A549 (cell line): ENCODE data around the gene KCNK16. TPM values are rescaled to one million over a fixed set of nuclear protein-coding genes. Genes with fewer than 3 reads are reported as not detected.

Experiments used
- ATAC-seq, 2 experiments: fragments of 200-7000 bp in 1 of 2; fragments of >200 bp in 1 of 2; cut with Nextera tagmentation in 1 of 2; cut with Tn5 transposase in 1 of 2; 3 replicates each; pipeline versions ENCODE4 v1.8.0 to v1.9.1; 2018 to 2020; ENCODE audit warnings: mild to moderate bottlenecking in 1 of 2, moderate library complexity in 1 of 2
- CTCF ChIA-PET: fragments of 300-600 bp; sonication (Branson Sonifier 250); formaldehyde crosslinking; extraction: SDS; loops from one replicate; lab custom pipeline; 2021; ENCODE audit warnings: antibody characterized with exemption, inconsistent platforms; lab: Yijun Ruan, JAX
- POLR2A ChIA-PET: fragments of 350-600 bp; formaldehyde crosslinking; extraction: SDS; loops from one replicate; lab custom pipeline; 2021; ENCODE audit warnings: antibody characterized with exemption, inconsistent platforms; lab: Yijun Ruan, JAX
- DNase-seq, 2 experiments: peaks; one replicate each; pipeline versions ENCODE4 v3.0.0 to v3.0.0-alpha.2; 2011 to 2016; ENCODE audit warnings: low read depth in 1 of 2, low spot score in 1 of 2
- FAIRE-seq: peaks from 2 replicates; lab custom pipeline; 2011; peaks lifted over from hg19 to GRCh38; lab: Jason Lieb, UNC
- H3K27ac ChIP-seq, 2 experiments: fragments of >200 bp; sonication (Bioruptor Twin); formaldehyde crosslinking; 3 replicates each; pipeline ENCODE4 v1.5.1; 2016 to 2017
- H3K4me1 ChIP-seq: fragments of >200 bp; sonication (Bioruptor Twin); formaldehyde crosslinking; 3 replicates; pipeline ENCODE4 v1.6.1; 2016
- H3K4me2 ChIP-seq: fragments of >200 bp; sonication (Bioruptor Twin); formaldehyde crosslinking; 3 replicates; pipeline ENCODE4 v1.6.1; 2016
- H3K4me3 ChIP-seq: fragments of >200 bp; sonication (Bioruptor Twin); formaldehyde crosslinking; 3 replicates; pipeline ENCODE4 v1.5.1; 2016
- H3K9me3 ChIP-seq: fragments of >200 bp; sonication (Bioruptor Twin); formaldehyde crosslinking; 3 replicates; pipeline ENCODE4 v1.6.1; 2016
- BHLHE40 ChIP-seq: IDR thresholded peaks from 2 replicates; pipeline ENCODE4 v1.6.1; 2012; ENCODE audit warnings: low read depth, low read length, inconsistent platforms
- CBX8 ChIP-seq: fragments of 200-600 bp; sonication (generic); IDR thresholded peaks from 2 replicates; pipeline ENCODE4 v1.6.1; 2016
- CHD4 ChIP-seq: fragments of 200-600 bp; sonication (generic); IDR thresholded peaks from 2 replicates; pipeline ENCODE4 v1.6.1; 2016; ENCODE audit warnings: antibody characterized with exemption, mild to moderate bottlenecking, borderline replicate concordance
- EHMT2 ChIP-seq: fragments of 200-600 bp; sonication (generic); IDR thresholded peaks from 2 replicates; pipeline ENCODE4 v1.6.1; 2016; ENCODE audit warnings: antibody characterized with exemption, low read depth, mild to moderate bottlenecking, moderate library complexity
- FOXS1 ChIP-seq: fragments of 250-450 bp; sonication (Bioruptor Pico); IDR thresholded peaks from 2 replicates; pipeline ENCODE4 v1.5.0; 2020; ENCODE audit warnings: mild to moderate bottlenecking, moderate library complexity
- GATA3 ChIP-seq: IDR thresholded peaks from 2 replicates; pipeline ENCODE4 v1.6.1; 2012; ENCODE audit warnings: borderline replicate concordance
- HEYL ChIP-seq: fragments of 250-450 bp; sonication (Bioruptor Pico); IDR thresholded peaks from 2 replicates; pipeline ENCODE4 v1.8.0; 2021; ENCODE audit warnings: mild to moderate bottlenecking, moderate library complexity
- HOXB13 ChIP-seq: fragments of 250-450 bp; sonication (Bioruptor Pico); IDR thresholded peaks from 2 replicates; pipeline ENCODE4 v1.5.0; 2020; ENCODE audit warnings: low read depth, mild to moderate bottlenecking, moderate library complexity
- HOXB5 ChIP-seq: fragments of 250-450 bp; sonication (Bioruptor Pico); IDR thresholded peaks from 2 replicates; pipeline ENCODE4 v1.5.0; 2020; ENCODE audit warnings: mild to moderate bottlenecking, moderate library complexity
- KDM1A ChIP-seq: fragments of 200-600 bp; sonication (generic); IDR thresholded peaks from 2 replicates; pipeline ENCODE4 v1.6.1; 2016; ENCODE audit warnings: low read depth, mild to moderate bottlenecking
- MAFK ChIP-seq: fragments of 450-650 bp; IDR thresholded peaks from 2 replicates; pipeline ENCODE4 v1.6.1; 2014; ENCODE audit not compliant: partially characterized antibody
- PHF8 ChIP-seq: fragments of 200-600 bp; sonication (generic); IDR thresholded peaks from 2 replicates; pipeline ENCODE4 v1.6.1; 2016; ENCODE audit warnings: low read depth, mild to moderate bottlenecking, antibody characterized with exemption, moderate library complexity, borderline replicate concordance
- POLR2A ChIP-seq: IDR thresholded peaks from 2 replicates; pipeline ENCODE4 v1.6.1; 2012; ENCODE audit warnings: mild to moderate bottlenecking, low read length
- POLR2AphosphoS2 ChIP-seq: conservative IDR thresholded peaks from 2 replicates; pipeline ENCODE4 v1.6.1; 2012; ENCODE audit warnings: low read length, improper control_type of control experiment, inconsistent platforms
- RFX5 ChIP-seq: fragments of 450-650 bp; IDR thresholded peaks from 2 replicates; pipeline ENCODE4 v1.7.1; 2014; ENCODE audit warnings: antibody characterized with exemption, mild to moderate bottlenecking, moderate library complexity
- RNF2 ChIP-seq: fragments of 200-600 bp; sonication (generic); IDR thresholded peaks from 2 replicates; pipeline ENCODE4 v1.6.1; 2016; ENCODE audit warnings: low read depth, mild to moderate bottlenecking, antibody characterized with exemption, moderate library complexity, borderline replicate concordance
- SREBF2 ChIP-seq: fragments of 450-650 bp; IDR thresholded peaks from 2 replicates; pipeline ENCODE4 v1.6.1; 2014; ENCODE audit warnings: mild to moderate bottlenecking, moderate library complexity
- TP53 ChIP-seq: fragments of 250-450 bp; sonication (Bioruptor Pico); IDR thresholded peaks from 2 replicates; pipeline ENCODE4 v1.5.0; 2021; ENCODE audit warnings: mild to moderate bottlenecking, moderate library complexity
- ZC3H11A ChIP-seq: fragments of 450-650 bp; IDR thresholded peaks from 2 replicates; pipeline ENCODE4 v1.6.1; 2014; ENCODE audit warnings: antibody characterized with exemption, mild to moderate bottlenecking
- ZSCAN20 ChIP-seq: fragments of 250-450 bp; sonication (Bioruptor Pico); IDR thresholded peaks from 2 replicates; pipeline ENCODE4 v1.8.0; 2022; ENCODE audit warnings: mild to moderate bottlenecking, moderate library complexity
- WGBS: methylation state at CpG from one replicate; pipeline ENCODE4 v1.1.6; 2017; ENCODE audit errors: missing lambda C conversion rate; 5-methylcytosine and 5-hydroxymethylcytosine counted together
- polyA plus RNA-seq, 4 experiments: library from polyadenylated mRNA; depleted of rRNA in 3 of 4; stranded (reverse); fragments of >200 nt; fragmentation: RNase III in 1 of 4; extraction: RNeasy Plus Mini Kit Qiagen cat#74134 plus additional on column Dnase treatment in 1 of 4; gene quantifications; 2 replicates in 3 of 4; 3 replicates in 1 of 4; pipeline ENCODE4 v1.2.3, GENCODE V29; 2011 to 2017
- TF ChIP-seq, protein P1 (sequence below): fragments of >200 bp; sonication (Bioruptor Twin); formaldehyde crosslinking; IDR thresholded peaks from 3 replicates; pipeline ENCODE4 v1.5.1; 2016
- TF ChIP-seq, protein P2 (sequence below): fragments of 150-350 bp; IDR thresholded peaks from 2 replicates; pipeline ENCODE4 v1.6.1; 2014; ENCODE audit warnings: low read depth, mild to moderate bottlenecking, low read length
- TF ChIP-seq, protein P3 (sequence below): IDR thresholded peaks from 2 replicates; pipeline ENCODE4 v1.6.1; 2012
- TF ChIP-seq, protein P4 (sequence below): IDR thresholded peaks from 2 replicates; pipeline ENCODE4 v1.6.1; 2012; ENCODE audit warnings: low read depth, borderline replicate concordance
- TF ChIP-seq, protein P5 (sequence below): IDR thresholded peaks from 2 replicates; pipeline ENCODE4 v1.6.1; 2012

KCNK16 gene
- polyA plus RNA-seq, 2 of the 4 experiments (the other 2 are of a cell fraction): not detected

DNA sequence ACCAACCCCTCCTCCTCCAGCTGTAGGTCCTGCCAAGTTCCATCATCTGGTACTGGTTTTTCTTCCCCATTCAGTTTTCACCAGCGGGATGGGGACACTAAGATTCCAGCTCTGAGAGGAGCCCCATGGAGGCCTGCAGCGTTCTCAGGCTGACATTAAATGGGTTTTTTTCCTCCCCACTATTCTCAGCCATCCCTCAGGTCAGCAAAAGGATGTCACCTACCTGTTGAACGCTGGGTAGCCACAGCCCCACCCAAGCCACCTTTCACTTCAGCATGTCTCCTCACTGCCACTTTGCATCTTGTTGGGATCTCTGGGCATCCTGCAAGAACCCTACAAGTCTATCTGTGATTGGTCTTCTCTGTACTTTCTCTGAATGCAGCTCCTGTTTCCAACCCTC, 15.0 kb downstream of the KCNK16 start (continued):
- no peak for TF ChIP-seq TP53 (CRISPR knock-in tag)

DNA sequence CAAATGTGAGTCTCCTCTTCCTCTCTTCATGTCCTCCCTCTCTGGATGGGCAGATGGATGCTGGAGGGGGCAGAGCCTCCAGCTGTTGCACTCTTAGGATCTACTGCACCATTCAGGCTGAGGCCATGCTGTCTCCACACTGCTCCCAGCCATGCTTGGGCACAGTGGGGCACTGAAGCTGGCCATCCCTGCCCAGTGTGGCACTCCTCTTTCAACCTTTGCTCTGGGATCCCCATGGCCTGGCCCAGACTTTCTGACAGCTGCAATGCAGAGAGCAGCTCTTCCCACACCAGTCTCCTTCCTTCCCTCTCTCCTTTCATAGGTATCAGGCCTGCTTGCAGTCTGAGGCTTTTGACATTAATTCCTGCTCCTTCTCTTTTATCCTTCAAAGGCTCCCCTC, 17.6 kb downstream of the KCNK16 start:
- 0 out of 3 replicates have a peak, but pooled peaks cover 3% of the 10 kb centered on the region for H3K4me1 ChIP-seq
- no peaks in the 10 kb centered on the region for H3K9me3 ChIP-seq
- CTCF ChIA-PET: interaction anchor here (0.8 to 10.4 kb wide), 6 partner anchors 11 to 432 kb away, joined by 3 to 171 read pairs (median 7); no protein-coding TSS in a partner anchor
- no peak overlapping the region for H3K27ac ChIP-seq
- ATAC-seq (no peak), DNase-seq (no peak), FAIRE-seq (no peak)
- H3K4me2 ChIP-seq: no peak overlapping the region
- H3K4me3 ChIP-seq: no peak overlapping the region
- TF ChIP-seq, protein P1, sequence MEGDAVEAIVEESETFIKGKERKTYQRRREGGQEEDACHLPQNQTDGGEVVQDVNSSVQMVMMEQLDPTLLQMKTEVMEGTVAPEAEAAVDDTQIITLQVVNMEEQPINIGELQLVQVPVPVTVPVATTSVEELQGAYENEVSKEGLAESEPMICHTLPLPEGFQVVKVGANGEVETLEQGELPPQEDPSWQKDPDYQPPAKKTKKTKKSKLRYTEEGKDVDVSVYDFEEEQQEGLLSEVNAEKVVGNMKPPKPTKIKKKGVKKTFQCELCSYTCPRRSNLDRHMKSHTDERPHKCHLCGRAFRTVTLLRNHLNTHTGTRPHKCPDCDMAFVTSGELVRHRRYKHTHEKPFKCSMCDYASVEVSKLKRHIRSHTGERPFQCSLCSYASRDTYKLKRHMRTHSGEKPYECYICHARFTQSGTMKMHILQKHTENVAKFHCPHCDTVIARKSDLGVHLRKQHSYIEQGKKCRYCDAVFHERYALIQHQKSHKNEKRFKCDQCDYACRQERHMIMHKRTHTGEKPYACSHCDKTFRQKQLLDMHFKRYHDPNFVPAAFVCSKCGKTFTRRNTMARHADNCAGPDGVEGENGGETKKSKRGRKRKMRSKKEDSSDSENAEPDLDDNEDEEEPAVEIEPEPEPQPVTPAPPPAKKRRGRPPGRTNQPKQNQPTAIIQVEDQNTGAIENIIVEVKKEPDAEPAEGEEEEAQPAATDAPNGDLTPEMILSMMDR: no peak
- TF ChIP-seq PHF8 (no peak), KDM1A (no peak), FOXS1 (CRISPR knock-in tag) (no peak), POLR2A (no peak), CHD4 (no peak), ZC3H11A (no peak), MAFK (no peak), EHMT2 (no peak), RFX5 (no peak), TP53 (CRISPR knock-in tag) (no peak), HEYL (CRISPR knock-in tag) (no peak), HOXB13 (CRISPR knock-in tag) (no peak)
- TF ChIP-seq, protein P2, sequence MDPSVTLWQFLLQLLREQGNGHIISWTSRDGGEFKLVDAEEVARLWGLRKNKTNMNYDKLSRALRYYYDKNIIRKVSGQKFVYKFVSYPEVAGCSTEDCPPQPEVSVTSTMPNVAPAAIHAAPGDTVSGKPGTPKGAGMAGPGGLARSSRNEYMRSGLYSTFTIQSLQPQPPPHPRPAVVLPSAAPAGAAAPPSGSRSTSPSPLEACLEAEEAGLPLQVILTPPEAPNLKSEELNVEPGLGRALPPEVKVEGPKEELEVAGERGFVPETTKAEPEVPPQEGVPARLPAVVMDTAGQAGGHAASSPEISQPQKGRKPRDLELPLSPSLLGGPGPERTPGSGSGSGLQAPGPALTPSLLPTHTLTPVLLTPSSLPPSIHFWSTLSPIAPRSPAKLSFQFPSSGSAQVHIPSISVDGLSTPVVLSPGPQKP: no peak
- TF ChIP-seq, protein P3, sequence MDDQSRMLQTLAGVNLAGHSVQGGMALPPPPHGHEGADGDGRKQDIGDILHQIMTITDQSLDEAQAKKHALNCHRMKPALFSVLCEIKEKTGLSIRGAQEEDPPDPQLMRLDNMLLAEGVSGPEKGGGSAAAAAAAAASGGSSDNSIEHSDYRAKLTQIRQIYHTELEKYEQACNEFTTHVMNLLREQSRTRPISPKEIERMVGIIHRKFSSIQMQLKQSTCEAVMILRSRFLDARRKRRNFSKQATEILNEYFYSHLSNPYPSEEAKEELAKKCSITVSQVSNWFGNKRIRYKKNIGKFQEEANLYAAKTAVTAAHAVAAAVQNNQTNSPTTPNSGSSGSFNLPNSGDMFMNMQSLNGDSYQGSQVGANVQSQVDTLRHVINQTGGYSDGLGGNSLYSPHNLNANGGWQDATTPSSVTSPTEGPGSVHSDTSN: no peak
- TF ChIP-seq, protein P4, sequence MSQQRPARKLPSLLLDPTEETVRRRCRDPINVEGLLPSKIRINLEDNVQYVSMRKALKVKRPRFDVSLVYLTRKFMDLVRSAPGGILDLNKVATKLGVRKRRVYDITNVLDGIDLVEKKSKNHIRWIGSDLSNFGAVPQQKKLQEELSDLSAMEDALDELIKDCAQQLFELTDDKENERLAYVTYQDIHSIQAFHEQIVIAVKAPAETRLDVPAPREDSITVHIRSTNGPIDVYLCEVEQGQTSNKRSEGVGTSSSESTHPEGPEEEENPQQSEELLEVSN: no peak
- TF ChIP-seq, all 56 proteins: peak for 0
- POLR2A ChIA-PET: no interaction called here

DNA sequence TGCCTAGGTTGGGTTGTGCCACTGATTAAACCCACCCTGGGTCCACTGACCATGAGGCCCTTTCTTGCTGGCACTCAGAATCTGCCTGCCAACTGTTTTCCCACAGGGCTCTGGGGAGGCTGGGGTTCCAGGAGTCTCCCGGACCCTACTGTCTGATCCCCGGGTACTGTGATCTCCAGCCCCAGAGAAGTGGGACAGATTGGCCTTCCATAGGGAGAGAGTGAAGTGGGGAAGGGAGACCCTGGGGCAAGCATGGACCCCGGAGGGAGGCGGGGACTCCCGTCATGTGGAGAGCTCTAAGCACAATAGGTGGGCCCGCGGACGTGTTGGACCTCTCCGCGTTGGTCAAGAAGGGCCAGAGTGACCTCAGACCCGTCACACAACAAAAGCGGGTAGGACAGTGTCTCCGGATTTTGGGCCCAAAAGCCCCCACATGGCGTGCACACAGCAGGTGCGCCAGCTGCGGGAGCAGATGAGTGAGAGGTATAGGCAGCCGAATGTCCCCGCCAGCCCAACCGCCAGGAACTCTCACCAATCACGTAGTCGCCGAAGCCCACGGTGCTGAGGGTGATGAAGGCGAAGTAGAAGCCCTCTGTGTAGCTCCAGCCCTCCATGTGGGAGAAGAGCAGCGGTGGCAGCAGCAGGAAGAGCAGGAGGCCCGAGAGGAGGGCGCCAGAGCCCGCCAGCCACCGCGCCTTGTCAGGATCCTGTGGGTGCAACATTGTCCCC, 18.9 kb downstream of the KCNK16 start:
- ATAC-seq (peak; percentile 10 to 50; a peak in 4 of 6 replicates), FAIRE-seq (no peak), DNase-seq (no peak)
- Histone ChIP-seq H3K9me3 (no peaks in the 10 kb centered on the region), H3K4me2 (no peak overlapping the region; the same call in 2 of the 3 replicates), H3K27ac (no peak overlapping the region), H3K4me3 (no peak overlapping the region), H3K4me1 (0 out of 3 replicates have a peak, but pooled peaks cover 3% of the 10 kb centered on the region)
- 49% methylated on average over 12 of the region's 30 CpGs for WGBS
- ChIA-PET CTCF (interaction anchor here (0.6 to 10.4 kb wide), 28 partner anchors 9 to 706 kb away, joined by 3 to 171 read pairs (median 4); no protein-coding TSS in a partner anchor), POLR2A (no interaction called here)
- no peak for TF ChIP-seq BHLHE40
- no peak for TF ChIP-seq ZSCAN20 (CRISPR knock-in tag)
- TF ChIP-seq POLR2AphosphoS2: no peak
- TF ChIP-seq RNF2: no peak
- no peak for TF ChIP-seq POLR2A
- TF ChIP-seq GATA3: no peak
- no peak for TF ChIP-seq CBX8
- TF ChIP-seq HOXB5: no peak
- TF ChIP-seq, protein P4: no peak
- TF ChIP-seq, protein P3: no peak
- no peak for TF ChIP-seq KDM1A
- TF ChIP-seq, protein P5, sequence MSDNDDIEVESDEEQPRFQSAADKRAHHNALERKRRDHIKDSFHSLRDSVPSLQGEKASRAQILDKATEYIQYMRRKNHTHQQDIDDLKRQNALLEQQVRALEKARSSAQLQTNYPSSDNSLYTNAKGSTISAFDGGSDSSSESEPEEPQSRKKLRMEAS: no peak
- TF ChIP-seq SREBF2: no peak
